Measurements from ENCODE around the gene P3H1.

Gene P3H1

DNA sequence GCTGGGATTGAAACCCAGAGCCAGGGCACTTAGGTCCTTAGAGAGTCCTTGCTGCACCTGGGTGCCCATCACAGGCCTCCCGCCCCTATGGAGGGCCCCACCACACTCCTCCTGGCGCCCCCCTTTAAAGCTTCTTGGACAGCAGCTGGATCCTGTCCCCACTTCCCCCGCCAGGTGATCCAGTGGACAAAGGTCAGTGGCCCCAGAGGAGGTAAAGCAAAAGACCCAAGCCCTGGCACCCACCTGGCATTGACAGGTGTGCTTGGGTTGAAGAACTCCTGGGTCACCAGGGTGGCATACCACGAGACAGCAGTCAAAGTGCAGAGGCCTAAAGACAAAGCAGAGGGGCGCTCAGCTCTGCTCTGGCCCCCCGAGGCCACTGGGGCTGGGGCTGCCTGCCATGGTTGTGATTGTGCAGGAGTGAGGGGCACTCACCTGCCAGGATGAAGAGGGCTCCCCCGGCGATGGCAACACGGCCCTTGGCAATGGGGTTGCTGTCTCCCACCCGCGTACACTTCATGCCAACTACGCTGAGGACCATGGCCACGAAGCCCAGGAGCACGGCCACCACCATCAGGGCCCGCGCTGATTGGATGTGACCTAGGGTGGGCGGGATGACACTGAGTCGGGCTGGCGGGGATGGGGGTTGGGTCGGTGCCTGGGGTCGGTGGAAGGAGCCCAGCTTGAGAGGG lies 28.7 kb downstream of the P3H1 start:
- H3K56ac ChIP-seq (ENCODE audit: low read length) = no peak overlapping the region
- H2BK15ac ChIP-seq (replicated peaks; ENCODE audit: low read depth) = no peak overlapping the region
- no peaks in the 10 kb centered on the region for H3K79me1 ChIP-seq (ENCODE audit: low read length)
- WGBS (ENCODE audit: extremely low coverage, insufficient coverage, low lambda C conversion rate) = no CpG with 5 or more reads among the region's 21 CpGs
- H2BK5ac ChIP-seq (ENCODE audit: low read length) = no peak overlapping the region
- peaks cover 4% of the 10 kb centered on the region for H3K4me1 ChIP-seq (ENCODE audit: control insufficient read depth, low read depth, low read length)
- H3K4ac ChIP-seq (ENCODE audit: low read depth, low read length) = no peak overlapping the region
- no peak overlapping the region for H3K23ac ChIP-seq (ENCODE audit: low read length)
- no peak for DNase-seq
- H3K27ac ChIP-seq (ENCODE audit: low read depth, low read length) = no peak overlapping the region
- no peak overlapping the region for H4K8ac ChIP-seq (ENCODE audit: low read depth, low read length)
- H3K79me2 ChIP-seq (ENCODE audit: control insufficient read depth, insufficient read depth, low read length) = no peaks in the 10 kb centered on the region
- H3K9ac ChIP-seq (ENCODE audit: low read length) = no peak overlapping the region
- H2AK5ac ChIP-seq (ENCODE audit: low read length) = no peak overlapping the region
- H2BK120ac ChIP-seq (ENCODE audit: low read depth, low read length) = no peak overlapping the region
- no peak overlapping the region for H3K4me3 ChIP-seq (ENCODE audit: low read length)
- no peak overlapping the region for H4K5ac ChIP-seq (ENCODE audit: low read length)
- no peaks in the 10 kb centered on the region for H3K27me3 ChIP-seq (ENCODE audit: insufficient read depth, low read length, poor library complexity)
- no peak overlapping the region for H3K4me2 ChIP-seq (ENCODE audit: low read length)
- no peak overlapping the region for H3K18ac ChIP-seq (ENCODE audit: low read length)
- no peaks in the 10 kb centered on the region for H3K36me3 ChIP-seq (ENCODE audit: control insufficient read depth, insufficient read depth, low read length)

GRCh38 chr1:42737257-42737656 lies 29.6 kb downstream of the P3H1 start:
- H3K27ac ChIP-seq (ENCODE audit: low read depth, low read length) = no peak overlapping the region
- no peak overlapping the region for H4K5ac ChIP-seq (ENCODE audit: low read length)
- H3K4ac ChIP-seq (ENCODE audit: low read depth, low read length) = no peak overlapping the region
- no peaks in the 10 kb centered on the region for H3K79me2 ChIP-seq (ENCODE audit: control insufficient read depth, insufficient read depth, low read length)
- no peak overlapping the region for H2BK120ac ChIP-seq (ENCODE audit: low read depth, low read length)
- no CpG with 5 or more reads among the region's 5 CpGs for WGBS (ENCODE audit: extremely low coverage, insufficient coverage, low lambda C conversion rate)
- H4K8ac ChIP-seq (ENCODE audit: low read depth, low read length) = no peak overlapping the region
- H3K36me3 ChIP-seq (ENCODE audit: control insufficient read depth, insufficient read depth, low read length) = no peaks in the 10 kb centered on the region
- no peak overlapping the region for H2BK15ac ChIP-seq (replicated peaks; ENCODE audit: low read depth)
- peaks cover 4% of the 10 kb centered on the region for H3K4me1 ChIP-seq (ENCODE audit: control insufficient read depth, low read depth, low read length)
- H3K4me2 ChIP-seq (ENCODE audit: low read length) = no peak overlapping the region
- DNase-seq = no peak
- no peaks in the 10 kb centered on the region for H3K27me3 ChIP-seq (ENCODE audit: insufficient read depth, low read length, poor library complexity)
- no peak overlapping the region for H3K56ac ChIP-seq (ENCODE audit: low read length)
- H2BK5ac ChIP-seq (ENCODE audit: low read length) = no peak overlapping the region
- no peaks in the 10 kb centered on the region for H3K79me1 ChIP-seq (ENCODE audit: low read length)
- H2AK5ac ChIP-seq (ENCODE audit: low read length) = no peak overlapping the region
- no peak overlapping the region for H3K9ac ChIP-seq (ENCODE audit: low read length)
- no peak overlapping the region for H3K4me3 ChIP-seq (ENCODE audit: low read length)
- no peak overlapping the region for H3K18ac ChIP-seq (ENCODE audit: low read length)
- H3K23ac ChIP-seq (ENCODE audit: low read length) = no peak overlapping the region

- Histone ChIP-seq H4K8ac (ENCODE audit: low read depth, low read length) (no peak overlapping the region), H3K18ac (ENCODE audit: low read length) (no peak overlapping the region), H3K23ac (ENCODE audit: low read length) (no peak overlapping the region), H3K79me2 (ENCODE audit: control insufficient read depth, insufficient read depth, low read length) (no peaks in the 10 kb centered on the region), H3K36me3 (ENCODE audit: control insufficient read depth, insufficient read depth, low read length) (no peaks in the 10 kb centered on the region), H3K56ac (ENCODE audit: low read length) (peak overlapping the region; percentile 56), H3K4ac (ENCODE audit: low read depth, low read length) (no peak overlapping the region), H2BK120ac (ENCODE audit: low read depth, low read length) (no peak overlapping the region), H3K4me3 (ENCODE audit: low read length) (no peak overlapping the region), H4K5ac (ENCODE audit: low read length) (no peak overlapping the region), H2BK5ac (ENCODE audit: low read length) (no peak overlapping the region), H2BK15ac (replicated peaks; ENCODE audit: low read depth) (no peak overlapping the region), H3K79me1 (ENCODE audit: low read length) (no peaks in the 10 kb centered on the region), H3K9ac (ENCODE audit: low read length) (no peak overlapping the region), H3K27me3 (ENCODE audit: insufficient read depth, low read length, poor library complexity) (no peaks in the 10 kb centered on the region), H2AK5ac (ENCODE audit: low read length) (no peak overlapping the region), H3K4me2 (ENCODE audit: low read length) (no peak overlapping the region), H3K4me1 (ENCODE audit: control insufficient read depth, low read depth, low read length) (peaks cover 4% of the 10 kb centered on the region), H3K27ac (ENCODE audit: low read depth, low read length) (no peak overlapping the region)
- DNase-seq = no peak
- no CpG with 5 or more reads among the region's 8 CpGs for WGBS (ENCODE audit: extremely low coverage, insufficient coverage, low lambda C conversion rate)
Measured at GRCh38 chr1:42736571-42737200, 30.1 kb downstream of the P3H1 start.

DNA sequence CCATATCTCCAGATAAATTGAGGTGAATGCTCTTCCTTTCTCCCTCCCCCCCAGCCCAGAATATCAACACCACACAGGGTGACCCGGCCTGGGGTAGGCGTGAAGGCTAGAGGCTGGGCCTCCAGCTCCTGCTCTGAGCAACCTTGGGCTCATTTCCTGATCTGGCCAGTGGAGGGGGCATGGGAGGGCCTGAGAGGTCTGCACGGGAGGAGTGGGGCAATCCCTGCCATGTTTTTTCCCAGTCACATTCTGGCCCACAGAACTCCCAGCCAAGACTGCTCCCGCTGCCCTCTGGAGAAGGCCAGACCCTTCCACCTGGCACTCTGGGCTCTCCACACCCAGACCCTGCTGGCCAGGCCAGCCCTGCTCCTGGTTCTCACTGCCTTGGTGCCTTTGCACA lies 30.7 kb downstream of the P3H1 start:
- Histone ChIP-seq H3K4me3 (ENCODE audit: low read length) (no peak overlapping the region), H4K8ac (ENCODE audit: low read depth, low read length) (no peak overlapping the region), H3K56ac (ENCODE audit: low read length) (peak overlapping the region; percentile 56), H4K5ac (ENCODE audit: low read length) (no peak overlapping the region), H2BK5ac (ENCODE audit: low read length) (no peak overlapping the region), H3K79me1 (ENCODE audit: low read length) (no peaks in the 10 kb centered on the region), H3K27me3 (ENCODE audit: insufficient read depth, low read length, poor library complexity) (no peaks in the 10 kb centered on the region), H3K79me2 (ENCODE audit: control insufficient read depth, insufficient read depth, low read length) (no peaks in the 10 kb centered on the region), H2BK15ac (replicated peaks; ENCODE audit: low read depth) (no peak overlapping the region), H3K9ac (ENCODE audit: low read length) (no peak overlapping the region), H2BK120ac (ENCODE audit: low read depth, low read length) (no peak overlapping the region), H3K27ac (ENCODE audit: low read depth, low read length) (no peak overlapping the region), H3K36me3 (ENCODE audit: control insufficient read depth, insufficient read depth, low read length) (no peaks in the 10 kb centered on the region), H2AK5ac (ENCODE audit: low read length) (no peak overlapping the region), H3K4me2 (ENCODE audit: low read length) (no peak overlapping the region), H3K4ac (ENCODE audit: low read depth, low read length) (no peak overlapping the region), H3K4me1 (ENCODE audit: control insufficient read depth, low read depth, low read length) (peaks cover 2% of the 10 kb centered on the region), H3K23ac (ENCODE audit: low read length) (no peak overlapping the region), H3K18ac (ENCODE audit: low read length) (no peak overlapping the region)
- DNase-seq = peak; percentile 73
- no CpG with 5 or more reads among the region's 4 CpGs for WGBS (ENCODE audit: extremely low coverage, insufficient coverage, low lambda C conversion rate)

- H3K27me3 ChIP-seq (ENCODE audit: insufficient read depth, low read length, poor library complexity) = no peaks in the 10 kb centered on the region
- no peak overlapping the region for H3K9ac ChIP-seq (ENCODE audit: low read length)
- no peak overlapping the region for H4K8ac ChIP-seq (ENCODE audit: low read depth, low read length)
- no peak overlapping the region for H3K56ac ChIP-seq (ENCODE audit: low read length)
- WGBS (ENCODE audit: extremely low coverage, insufficient coverage, low lambda C conversion rate) = no CpG with 5 or more reads among the region's 14 CpGs
- no peak overlapping the region for H3K18ac ChIP-seq (ENCODE audit: low read length)
- H3K4ac ChIP-seq (ENCODE audit: low read depth, low read length) = no peak overlapping the region
- H3K79me2 ChIP-seq (ENCODE audit: control insufficient read depth, insufficient read depth, low read length) = no peaks in the 10 kb centered on the region
- no peak overlapping the region for H3K27ac ChIP-seq (ENCODE audit: low read depth, low read length)
- no peak overlapping the region for H2BK120ac ChIP-seq (ENCODE audit: low read depth, low read length)
- H3K4me2 ChIP-seq (ENCODE audit: low read length) = no peak overlapping the region
- H3K79me1 ChIP-seq (ENCODE audit: low read length) = no peaks in the 10 kb centered on the region
- no peak for DNase-seq
- H3K4me1 ChIP-seq (ENCODE audit: control insufficient read depth, low read depth, low read length) = peaks cover 2% of the 10 kb centered on the region
- no peak overlapping the region for H3K4me3 ChIP-seq (ENCODE audit: low read length)
- H4K5ac ChIP-seq (ENCODE audit: low read length) = no peak overlapping the region
- H2BK5ac ChIP-seq (ENCODE audit: low read length) = no peak overlapping the region
- no peaks in the 10 kb centered on the region for H3K36me3 ChIP-seq (ENCODE audit: control insufficient read depth, insufficient read depth, low read length)
- no peak overlapping the region for H2AK5ac ChIP-seq (ENCODE audit: low read length)
- H2BK15ac ChIP-seq (replicated peaks; ENCODE audit: low read depth) = no peak overlapping the region
- H3K23ac ChIP-seq (ENCODE audit: low read length) = no peak overlapping the region
Measured at GRCh38 chr1:42735477-42736105, 31.2 kb downstream of the P3H1 start.

All from mesendoderm (in vitro differentiated cells).